HG02759 (cell line): ENCODE data around the gene TCTA.

Source experiments
- ATAC-seq: cut with Tn5 transposase; IDR thresholded peaks from one replicate; pipeline ENCODE4 v1.9.1; 2021; ENCODE audit warnings: mild to moderate bottlenecking, moderate library complexity; ENCODE audit not compliant: unreplicated experiment

TCTA gene

GRCh38 chr3:49456466-49456865 lies 44.2 kb downstream of the TCTA start:
- ATAC-seq, result no peak

DNA sequence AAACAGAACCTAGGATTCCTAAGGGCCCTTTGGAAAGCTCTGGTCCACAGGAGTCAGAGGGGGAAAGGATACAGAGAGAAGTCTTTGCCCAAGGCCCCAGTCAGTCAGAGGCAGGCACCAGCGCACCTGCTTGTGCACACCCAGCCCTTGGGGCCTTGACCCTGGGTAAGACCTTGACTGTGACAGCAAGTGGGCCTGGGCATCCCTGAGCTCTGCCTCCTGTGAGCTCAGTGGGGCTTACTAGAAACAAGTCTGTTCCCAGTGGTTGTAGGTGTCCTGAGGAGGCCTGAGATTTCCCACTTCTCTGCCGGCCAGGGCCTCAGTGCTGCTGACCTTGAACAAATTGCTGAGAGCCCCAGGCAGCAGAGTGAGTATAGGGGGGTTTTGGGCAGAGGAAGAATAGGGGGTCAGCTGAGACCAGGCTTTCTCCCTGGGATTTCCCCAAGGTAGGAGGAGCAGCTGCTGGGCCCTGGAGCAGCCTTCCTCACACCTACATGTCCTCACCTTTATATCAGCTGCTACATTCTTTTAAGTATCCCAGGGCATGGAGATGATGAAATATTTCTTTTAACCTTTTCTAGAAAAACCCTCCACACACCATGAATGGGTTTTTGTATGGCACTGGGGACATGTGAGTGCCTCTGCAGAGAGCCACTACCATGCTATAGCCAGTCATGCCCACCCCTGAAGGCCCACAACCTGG lies 48.1 kb downstream of the TCTA start:
- no peak for ATAC-seq

GRCh38 chr3:49460956-49461355 lies 48.7 kb downstream of the TCTA start:
- ATAC-seq, result no peak

DNA sequence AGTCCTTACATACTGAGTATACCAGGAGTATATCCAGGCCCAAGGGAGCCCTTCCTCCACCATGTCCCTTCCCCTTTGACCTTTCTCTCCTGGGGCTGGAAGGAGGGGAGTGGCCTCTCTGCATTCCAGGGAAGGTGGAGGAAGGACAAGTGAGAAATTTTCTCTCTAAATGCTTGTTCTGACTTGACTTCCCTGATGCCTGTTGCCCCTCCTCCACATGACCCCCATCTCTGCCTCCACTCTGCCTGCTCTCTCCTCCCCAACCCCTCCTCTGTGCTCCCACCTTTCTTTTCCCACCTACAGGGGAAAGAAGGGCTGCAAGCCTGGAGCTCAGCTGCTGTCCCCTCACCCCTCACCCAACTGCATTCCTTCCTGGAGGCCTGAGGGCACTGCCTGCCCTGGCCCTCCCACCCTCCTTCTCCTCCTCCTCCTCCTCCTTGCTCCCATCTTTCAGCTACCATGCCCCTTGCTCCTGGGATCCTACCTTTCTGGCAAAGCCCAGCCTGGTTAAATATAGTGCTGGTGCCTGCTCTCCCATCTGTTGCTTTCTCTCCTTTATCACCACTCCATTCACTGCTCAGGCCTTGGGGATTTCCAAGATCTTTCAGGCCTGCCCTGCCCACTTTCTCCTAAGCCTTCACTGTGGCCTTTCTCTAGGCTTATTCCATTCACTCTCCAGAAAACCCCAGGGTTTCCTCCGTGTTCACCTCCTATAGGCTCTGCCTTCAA lies 49.4 kb downstream of the TCTA start:
- no peak for ATAC-seq

GRCh38 chr3:49462222-49462621 lies 50.0 kb downstream of the TCTA start:
- ATAC-seq, result no peak

GRCh38 chr3:49465270-49466034 lies 53.2 kb downstream of the TCTA start:
- no peak for ATAC-seq
